ENCODE data around the gene RAPGEF4. TPM values are rescaled to one million over a fixed set of nuclear protein-coding genes. Genes with fewer than 3 reads are reported as not detected.

RAPGEF4 gene
- total and polyA plus RNA-seq, 11 donors = 1.3 to 21.2 (median 10.5) TPM

DNA sequence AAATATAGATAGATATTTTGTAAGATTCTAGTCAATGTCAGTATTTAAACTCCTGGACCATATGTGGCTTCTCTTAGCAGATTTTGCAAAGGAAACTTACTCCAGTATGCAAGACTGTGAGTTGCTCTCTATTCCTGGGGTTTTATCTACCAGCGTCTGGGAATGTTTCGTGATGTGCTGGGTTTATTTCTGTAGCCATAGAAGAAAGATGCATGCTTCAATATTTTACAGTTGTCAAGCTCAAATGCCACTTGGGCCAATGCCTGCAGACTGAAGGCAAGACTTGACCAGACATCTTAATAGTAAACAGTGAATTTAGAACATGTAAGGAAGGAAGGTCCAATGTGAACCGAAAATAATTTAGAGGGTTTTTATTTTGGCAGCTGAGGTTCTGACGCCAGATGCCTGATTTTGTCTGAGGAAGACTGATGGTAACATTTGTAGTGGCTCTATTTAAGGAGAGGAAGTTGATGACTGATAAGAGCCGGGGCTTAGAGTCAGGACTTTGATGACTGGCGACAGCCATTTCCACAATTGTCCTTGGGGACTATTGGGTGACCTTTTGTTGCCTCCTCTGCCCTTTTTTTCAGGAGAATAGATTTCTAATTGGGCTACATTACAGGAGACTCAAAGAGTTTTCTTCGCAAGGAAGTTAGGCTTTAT, 154.3 kb downstream of the RAPGEF4 start:
- H3K27me3 ChIP-seq = no peaks in the 10 kb centered on the region
- WGBS, 4 donors = 9 to 13% (median 10%) methylated on average over 7 of the region's 7 CpGs
- intact Hi-C loops (cut with DNase I) = loop anchor here in 1 of 10 donors (5.0 kb wide), 1 partner anchor 37 kb away; no protein-coding TSS in a partner anchor
- H3K36me3 ChIP-seq = no peaks in the 10 kb centered on the region
- TF ChIP-seq, protein P1, sequence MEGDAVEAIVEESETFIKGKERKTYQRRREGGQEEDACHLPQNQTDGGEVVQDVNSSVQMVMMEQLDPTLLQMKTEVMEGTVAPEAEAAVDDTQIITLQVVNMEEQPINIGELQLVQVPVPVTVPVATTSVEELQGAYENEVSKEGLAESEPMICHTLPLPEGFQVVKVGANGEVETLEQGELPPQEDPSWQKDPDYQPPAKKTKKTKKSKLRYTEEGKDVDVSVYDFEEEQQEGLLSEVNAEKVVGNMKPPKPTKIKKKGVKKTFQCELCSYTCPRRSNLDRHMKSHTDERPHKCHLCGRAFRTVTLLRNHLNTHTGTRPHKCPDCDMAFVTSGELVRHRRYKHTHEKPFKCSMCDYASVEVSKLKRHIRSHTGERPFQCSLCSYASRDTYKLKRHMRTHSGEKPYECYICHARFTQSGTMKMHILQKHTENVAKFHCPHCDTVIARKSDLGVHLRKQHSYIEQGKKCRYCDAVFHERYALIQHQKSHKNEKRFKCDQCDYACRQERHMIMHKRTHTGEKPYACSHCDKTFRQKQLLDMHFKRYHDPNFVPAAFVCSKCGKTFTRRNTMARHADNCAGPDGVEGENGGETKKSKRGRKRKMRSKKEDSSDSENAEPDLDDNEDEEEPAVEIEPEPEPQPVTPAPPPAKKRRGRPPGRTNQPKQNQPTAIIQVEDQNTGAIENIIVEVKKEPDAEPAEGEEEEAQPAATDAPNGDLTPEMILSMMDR (IDR thresholded peaks at IDR 0.05) = no peak
- TF ChIP-seq POLR2A (IDR thresholded peaks at IDR 0.05) = no peak
- ATAC-seq (peak; percentile 60 to 90 (median 84)), DNase-seq (peak in 3 of 5 donors; percentile 30 to 42 (median 39))
- peak overlapping the region in 2 of 12 donors; percentile 3 to 16 for H3K4me3 ChIP-seq
- H3K4me1 ChIP-seq = peaks cover 0 to 29% (median 20%) of the 10 kb centered on the region in 12 donors
- peak overlapping the region in 10 of 12 donors; percentile 6 to 60 (median 44) for H3K27ac ChIP-seq
- no peaks in the 10 kb centered on the region for H3K9me3 ChIP-seq

GRCh38 chr2:172893111-172893510, 157.5 kb downstream of the RAPGEF4 start:
- no peak overlapping the region for H3K4me3 ChIP-seq
- no peaks in the 10 kb centered on the region for H3K36me3 ChIP-seq
- DNase-seq = no peak
- H3K4me1 ChIP-seq = peaks cover 0 to 29% (median 20%) of the 10 kb centered on the region in 12 donors
- H3K27ac ChIP-seq = no peak overlapping the region
- intact Hi-C loops (cut with DNase I) = loop anchor here in 1 of 10 donors (5.0 kb wide), 1 partner anchor 34 kb away; no protein-coding TSS in a partner anchor
- 89 to 92% (median 91%) methylated on average over 10 of the region's 10 CpGs for WGBS, 4 donors
- TF ChIP-seq, protein P1 (IDR thresholded peaks at IDR 0.05) = no peak
- TF ChIP-seq POLR2A (IDR thresholded peaks at IDR 0.05) = no peak
- H3K27me3 ChIP-seq = no peaks in the 10 kb centered on the region
- H3K9me3 ChIP-seq = no peaks in the 10 kb centered on the region
- ATAC-seq = no peak

GRCh38 chr2:172893671-172894070, 158.0 kb downstream of the RAPGEF4 start:
- TF ChIP-seq, protein P1 (IDR thresholded peaks at IDR 0.05) = no peak
- no peak for TF ChIP-seq POLR2A (IDR thresholded peaks at IDR 0.05)
- H3K36me3 ChIP-seq = no peaks in the 10 kb centered on the region
- no peak overlapping the region for H3K4me3 ChIP-seq
- peaks cover 0 to 27% (median 20%) of the 10 kb centered on the region in 12 donors for H3K4me1 ChIP-seq
- DNase-seq (no peak), ATAC-seq (no peak)
- intact Hi-C loops (cut with DNase I) = loop anchor here in 1 of 10 donors (5.0 kb wide), 1 partner anchor 34 kb away; no protein-coding TSS in a partner anchor
- no peaks in the 10 kb centered on the region for H3K9me3 ChIP-seq
- H3K27ac ChIP-seq = no peak overlapping the region
- no peaks in the 10 kb centered on the region for H3K27me3 ChIP-seq
- WGBS, 4 donors = 84 to 96% (median 91%) methylated on average over 2 of the region's 2 CpGs

DNA sequence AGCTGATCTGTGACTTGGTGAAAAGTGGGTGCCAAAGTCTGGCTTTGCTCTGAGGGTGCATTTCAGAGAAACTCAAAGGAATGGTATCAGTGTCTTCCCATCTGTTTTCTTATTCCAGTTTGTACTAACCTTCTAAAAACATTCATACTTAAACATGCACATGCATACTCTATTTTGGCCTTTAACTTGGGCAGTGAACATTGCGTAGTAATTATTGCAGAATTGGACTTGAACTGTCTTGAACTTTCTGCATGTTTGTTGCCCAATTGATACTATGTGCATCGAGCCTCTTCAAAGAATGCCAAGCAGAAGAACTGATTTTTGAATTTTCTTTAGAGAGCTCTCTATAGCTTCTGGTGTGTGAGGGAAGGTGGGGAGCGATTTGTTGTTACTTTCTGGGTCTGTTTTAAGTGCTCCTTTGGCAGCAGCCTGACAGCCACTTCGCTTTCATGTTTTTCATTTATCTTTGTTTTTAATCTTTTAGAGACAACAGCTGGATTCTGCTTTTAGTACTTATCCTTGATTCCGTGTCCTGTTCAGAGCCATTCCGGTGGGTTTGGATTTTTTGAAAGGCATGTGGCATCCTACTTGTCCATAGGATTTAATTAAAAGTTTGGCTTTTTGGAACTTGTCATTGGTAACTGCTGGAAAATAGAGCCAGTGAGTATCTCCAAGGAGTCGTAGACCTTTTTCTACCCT, 159.2 kb downstream of the RAPGEF4 start:
- intact Hi-C loops (cut with DNase I) = loop anchor here in 1 of 10 donors (5.0 kb wide), 1 partner anchor 32 kb away; no protein-coding TSS in a partner anchor
- DNase-seq (no peak), ATAC-seq (no peak)
- no peaks in the 10 kb centered on the region for H3K27me3 ChIP-seq
- TF ChIP-seq POLR2A (IDR thresholded peaks at IDR 0.05) = no peak
- TF ChIP-seq, protein P1 (IDR thresholded peaks at IDR 0.05) = no peak
- no peak overlapping the region for H3K4me3 ChIP-seq
- no peak overlapping the region for H3K27ac ChIP-seq
- H3K4me1 ChIP-seq = peaks cover 0 to 17% (median 10%) of the 10 kb centered on the region in 12 donors
- H3K9me3 ChIP-seq = no peaks in the 10 kb centered on the region
- 93 to 95% (median 94%) methylated on average over 7 of the region's 7 CpGs for WGBS, 4 donors
- H3K36me3 ChIP-seq = no peaks in the 10 kb centered on the region
